GM19438 (cell line): ENCODE data around the gene GANC.

Experiments
- ATAC-seq: cut with Tn5 transposase; IDR thresholded peaks from one replicate; pipeline ENCODE4 v1.9.1; 2021; ENCODE audit warnings: low read depth; ENCODE audit not compliant: unreplicated experiment

The GANC gene

DNA sequence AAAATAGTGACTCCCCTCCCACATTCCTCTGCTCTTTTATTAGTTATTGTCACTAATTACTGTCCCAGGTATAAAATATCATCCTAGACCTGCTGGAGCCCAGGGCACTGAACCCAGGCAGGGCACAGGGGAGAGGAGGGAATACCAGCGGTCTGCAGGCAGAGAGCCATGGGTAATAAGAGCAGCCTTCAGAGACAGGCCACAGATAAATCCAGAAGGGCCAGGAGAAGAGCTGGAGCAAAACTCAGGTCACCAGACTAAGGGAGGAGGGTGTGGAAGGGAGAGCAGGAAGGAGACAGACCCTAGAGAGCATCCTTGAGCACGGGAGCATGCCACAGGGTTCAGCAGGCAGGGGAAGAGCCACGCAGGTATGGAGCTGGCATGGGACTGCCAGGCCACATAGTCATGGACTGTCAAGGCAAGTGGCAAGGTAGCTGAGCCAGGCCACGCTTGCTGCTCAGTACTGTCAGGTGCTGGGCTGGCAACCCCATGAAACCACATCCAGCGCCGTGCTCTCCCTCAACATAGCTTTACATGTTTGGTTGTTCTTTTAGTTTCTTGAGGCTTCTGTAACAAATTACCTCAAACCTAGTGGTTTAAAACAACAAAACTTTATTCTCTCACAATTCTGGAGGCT, 70.7 kb downstream of the GANC start:
- ATAC-seq: no peak

DNA sequence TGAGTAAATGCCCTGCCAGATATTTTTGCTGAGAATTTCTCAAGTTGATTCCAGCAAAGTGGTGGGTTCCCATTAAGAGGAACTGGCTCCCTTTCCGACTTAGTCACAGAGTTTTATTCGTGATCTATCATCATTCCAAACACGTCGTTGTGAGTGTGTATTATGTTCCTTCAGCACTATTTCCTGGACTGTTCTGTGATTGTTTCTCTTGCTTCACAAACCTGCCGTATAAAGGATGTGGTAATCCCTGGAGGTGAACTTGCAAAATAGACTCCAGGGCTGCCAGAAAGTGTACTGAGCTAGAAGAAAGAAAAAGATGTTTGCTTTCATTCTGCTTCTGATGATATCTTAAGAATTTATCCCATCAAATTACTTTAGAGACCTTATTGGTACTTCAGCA, 71.8 kb downstream of the GANC start:
- no peak for ATAC-seq

DNA sequence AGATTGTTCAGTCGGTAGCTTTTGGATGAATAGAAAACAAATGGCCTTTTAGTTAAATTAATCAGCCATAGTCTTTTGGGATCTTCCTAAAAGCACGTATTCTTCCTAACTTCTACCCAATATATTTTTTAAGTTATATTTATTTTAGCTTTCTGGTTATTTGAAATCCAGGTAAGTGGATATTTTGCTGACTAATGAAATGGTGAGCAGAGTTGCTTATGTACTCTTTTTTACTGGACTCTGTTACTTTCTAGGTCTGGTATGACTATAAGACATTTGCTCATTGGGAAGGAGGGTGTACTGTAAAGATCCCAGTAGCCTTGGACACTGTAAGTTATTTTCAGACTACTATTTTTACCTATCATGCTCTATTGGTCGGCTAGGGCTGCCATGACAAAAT, 72.5 kb downstream of the GANC start:
- ATAC-seq: no peak

DNA sequence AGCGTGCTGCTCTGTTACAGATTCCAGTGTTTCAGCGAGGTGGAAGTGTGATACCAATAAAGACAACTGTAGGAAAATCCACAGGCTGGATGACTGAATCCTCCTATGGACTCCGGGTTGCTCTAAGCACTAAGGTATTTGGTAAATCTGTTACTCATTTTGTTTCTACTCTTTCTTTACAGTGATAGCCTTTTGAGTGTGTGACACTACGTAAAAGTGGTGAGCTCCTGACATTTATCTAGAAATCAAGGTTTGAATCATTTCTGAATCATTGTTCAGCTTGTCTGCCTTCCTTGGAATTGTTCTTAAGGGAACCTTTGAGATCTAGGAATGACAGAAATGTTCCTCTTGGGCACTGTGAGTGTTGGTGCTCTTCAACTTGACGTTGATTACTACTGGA, 75.1 kb downstream of the GANC start:
- ATAC-seq: no peak

DNA sequence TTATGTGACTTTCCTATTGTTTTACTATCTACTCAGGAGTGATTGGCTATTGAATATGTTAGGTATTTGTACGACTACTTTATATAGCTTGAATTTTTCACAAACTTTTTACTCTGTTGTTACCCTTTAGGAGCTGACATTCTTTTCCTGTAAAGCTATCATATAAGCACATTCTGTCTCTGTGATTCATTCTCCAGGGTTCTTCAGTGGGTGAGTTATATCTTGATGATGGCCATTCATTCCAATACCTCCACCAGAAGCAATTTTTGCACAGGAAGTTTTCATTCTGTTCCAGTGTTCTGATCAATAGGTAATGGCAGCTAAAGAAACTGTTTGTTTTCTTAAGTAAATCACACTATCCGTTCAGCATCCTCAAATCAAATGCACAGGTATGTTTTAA, 76.2 kb downstream of the GANC start:
- no peak for ATAC-seq

DNA sequence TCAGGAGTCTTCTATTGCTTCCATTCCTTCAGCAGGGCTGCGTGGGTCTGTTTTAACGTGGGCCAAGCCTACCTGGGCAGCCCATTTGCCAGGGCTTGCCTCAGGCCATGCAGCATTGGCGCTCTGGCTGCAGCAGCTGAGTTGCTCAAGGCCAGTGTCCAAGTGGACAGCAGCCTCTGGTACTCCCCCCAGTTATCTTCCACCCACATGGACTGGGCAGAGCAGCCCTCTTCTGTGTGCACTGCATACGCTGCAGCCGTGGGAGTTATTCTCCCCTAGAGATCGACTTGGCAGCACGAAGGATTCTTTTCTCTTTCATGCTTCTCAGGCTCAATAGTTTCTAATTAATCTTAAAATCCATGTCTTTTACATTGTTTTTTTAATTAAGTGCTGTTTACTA, 79.4 kb downstream of the GANC start:
- ATAC-seq: no peak

DNA sequence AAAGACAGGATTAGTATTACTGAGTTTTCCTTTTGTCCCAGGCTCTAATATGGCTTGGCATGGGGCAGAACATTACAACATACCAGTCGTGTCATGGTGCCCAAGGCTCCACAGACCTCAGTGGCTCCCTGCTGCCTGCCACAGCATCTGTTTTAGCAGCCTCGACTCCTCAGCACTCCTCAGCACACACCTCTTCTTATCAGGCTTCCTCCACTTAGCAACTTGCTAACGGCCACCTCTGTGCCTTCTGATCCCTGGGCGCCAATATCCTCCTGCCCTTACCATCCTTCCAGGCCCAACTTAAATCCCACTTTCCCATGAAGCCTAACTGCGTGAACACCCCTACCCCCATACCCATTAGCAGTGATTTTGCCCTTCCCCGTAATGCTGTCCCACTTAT, 80.1 kb downstream of the GANC start:
- no peak for ATAC-seq

DNA sequence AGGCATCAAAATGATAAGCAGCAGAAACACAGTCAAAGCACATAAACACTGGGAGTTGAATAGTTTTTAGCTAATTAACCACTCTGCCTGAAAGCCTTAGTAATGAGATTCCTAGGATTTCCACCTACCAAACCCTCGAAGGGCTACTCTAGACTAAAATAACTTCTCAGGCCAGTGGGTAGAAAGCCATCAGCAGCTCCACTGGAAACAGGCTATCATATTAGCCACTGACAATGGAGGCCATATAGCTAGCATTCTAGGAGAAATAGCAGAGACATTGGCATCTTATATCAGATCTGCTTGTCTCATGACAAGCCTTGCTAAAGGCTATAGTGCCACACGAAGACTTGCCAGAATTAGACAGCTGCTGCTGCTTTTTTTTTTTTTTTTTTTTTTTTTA, 81.8 kb downstream of the GANC start:
- no peak for ATAC-seq

DNA sequence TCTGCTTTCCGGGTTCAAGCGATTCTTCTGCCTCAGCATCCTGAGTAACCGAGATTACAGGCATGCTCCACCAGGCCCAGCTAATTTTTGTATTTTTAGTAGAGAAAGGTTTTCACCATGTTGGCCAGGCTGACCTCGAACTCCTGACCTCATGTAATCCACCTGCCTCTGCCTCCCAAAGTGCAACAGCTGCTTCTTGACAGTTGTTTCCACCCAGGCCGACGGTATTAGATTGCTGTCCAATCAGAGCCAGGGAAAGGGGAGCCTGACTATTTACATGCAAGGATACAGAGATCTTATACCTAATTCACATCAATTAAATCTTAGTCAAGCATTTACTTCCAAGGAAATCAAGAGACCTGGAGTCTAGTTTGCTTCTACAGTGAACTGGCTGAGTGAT, 82.3 kb downstream of the GANC start:
- ATAC-seq: no peak

DNA sequence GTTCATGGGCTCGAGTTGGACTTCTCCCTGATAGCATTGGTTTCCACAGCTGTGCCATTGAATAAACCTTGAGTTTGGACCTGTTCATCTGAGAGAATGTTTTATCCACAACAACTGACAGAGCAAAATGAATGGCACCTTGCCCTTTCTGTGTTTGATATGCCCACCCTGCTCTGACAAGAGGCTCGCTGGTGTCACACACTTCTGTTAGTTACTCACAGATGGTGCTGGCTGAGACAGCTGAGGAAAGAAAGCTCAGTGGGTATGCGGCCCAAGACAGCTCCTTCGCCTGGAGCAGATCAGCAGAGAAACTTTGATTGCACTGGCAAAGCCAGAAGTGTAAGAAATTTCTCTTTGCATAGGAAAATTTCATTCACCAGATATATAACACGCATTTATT, 83.8 kb downstream of the GANC start:
- no peak for ATAC-seq

DNA sequence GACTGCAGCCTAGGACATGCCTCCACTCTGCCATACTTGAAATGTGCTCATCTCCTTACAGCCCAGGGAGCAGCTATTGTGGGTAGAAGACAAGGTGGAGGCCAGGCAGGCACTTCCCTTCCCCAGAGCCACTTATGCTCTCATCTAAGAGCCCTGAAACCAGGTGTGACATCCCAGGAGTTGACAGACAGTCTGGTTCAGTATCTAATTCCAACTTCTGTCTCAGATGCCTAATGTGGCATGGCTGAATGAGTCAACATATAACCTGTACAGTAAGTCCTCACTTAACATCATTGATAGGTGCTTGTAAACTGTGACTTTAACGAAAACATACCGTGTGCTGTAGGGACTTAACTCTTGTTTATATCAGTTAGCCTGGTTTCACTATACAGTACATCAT, 85.1 kb downstream of the GANC start:
- ATAC-seq: no peak

DNA sequence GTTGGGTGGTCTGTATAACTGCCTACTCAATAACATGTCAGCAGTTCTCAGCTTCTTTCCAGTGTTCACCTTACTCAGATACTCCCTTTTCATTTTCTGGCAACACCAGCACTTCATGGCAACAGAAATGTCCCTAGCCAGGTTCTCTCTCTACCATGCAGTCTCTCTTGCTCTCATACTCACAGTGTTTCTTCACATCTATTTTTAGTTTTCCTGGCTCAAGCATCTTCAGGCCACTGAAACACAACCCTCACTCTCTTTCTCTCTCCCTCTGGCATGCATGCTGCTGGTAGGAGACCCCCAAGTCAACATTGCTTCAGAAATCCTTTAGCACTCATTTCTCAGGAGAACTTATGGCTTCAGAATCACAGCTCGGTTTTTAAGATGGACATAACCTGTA, 86.2 kb downstream of the GANC start, which contains the start of gene CAPN3:
Gene CAPN3, plus strand, starts transcription at position 253 of the 400 bp plus-strand sequence. CDS start 305 bp downstream, outside the sequence.
- ATAC-seq: no peak

DNA sequence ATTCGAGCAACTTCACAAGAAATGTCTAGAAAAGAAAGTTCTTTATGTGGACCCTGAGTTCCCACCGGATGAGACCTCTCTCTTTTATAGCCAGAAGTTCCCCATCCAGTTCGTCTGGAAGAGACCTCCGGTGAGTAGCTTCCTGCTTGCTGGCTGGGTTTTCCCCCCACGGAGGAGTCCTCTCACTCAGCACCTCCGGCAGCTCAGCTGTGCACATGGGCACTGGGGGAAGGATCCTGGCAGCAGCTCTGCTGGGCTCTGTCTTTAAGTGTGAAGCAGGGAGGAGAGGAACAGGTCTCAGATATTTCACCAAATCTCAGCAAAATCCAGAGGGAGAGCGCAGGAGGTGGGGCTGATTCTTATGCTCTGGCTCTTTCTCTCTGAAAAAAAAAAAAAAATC, 87.0 kb downstream of the GANC start:
- ATAC-seq: no peak

DNA sequence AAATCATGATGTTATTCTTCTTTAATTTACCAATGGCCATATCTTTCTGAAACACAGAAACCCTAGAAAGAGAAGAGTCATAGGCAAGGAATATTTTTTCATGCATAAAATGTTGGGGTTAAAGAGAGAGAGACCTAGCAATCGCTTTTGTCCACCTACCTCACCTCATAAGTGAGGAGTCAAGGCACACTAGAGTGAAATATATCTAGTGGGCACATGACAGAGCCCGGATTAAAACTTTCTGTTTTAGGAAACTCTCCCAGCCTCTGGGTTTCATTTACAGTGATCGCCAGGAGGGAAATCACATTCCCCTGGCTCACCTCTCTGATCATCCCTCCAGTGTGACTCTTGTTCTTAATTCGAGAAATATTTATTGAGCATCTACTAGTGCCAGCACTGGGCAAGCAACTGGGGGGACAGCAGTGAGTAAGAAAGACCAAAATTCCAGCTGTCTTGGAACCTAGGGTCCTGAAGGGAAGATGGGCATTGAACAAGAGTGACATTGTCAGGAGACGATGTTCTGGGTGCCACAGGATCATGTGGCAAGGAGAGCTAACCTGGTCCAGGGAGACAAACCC, 87.6 kb downstream of the GANC start:
- no peak for ATAC-seq

DNA sequence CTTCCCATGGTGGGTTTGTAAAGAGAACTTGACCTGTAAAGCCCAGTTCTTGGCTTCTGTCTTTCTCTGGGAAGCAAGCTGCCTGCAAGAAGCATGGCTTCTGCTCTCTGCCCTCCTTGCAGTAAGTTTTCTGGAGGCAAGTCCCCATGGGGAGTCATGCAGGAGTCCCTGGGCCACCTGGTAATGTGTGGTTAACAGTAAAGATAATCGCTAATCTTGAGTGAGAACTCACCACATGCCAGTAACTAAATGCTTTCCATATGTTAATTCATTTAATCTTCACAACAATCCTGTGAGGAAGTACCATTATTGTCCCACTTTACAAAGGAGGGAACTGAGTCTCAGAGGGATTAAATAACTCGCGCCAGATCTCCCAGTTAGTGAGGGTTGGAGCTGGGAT, 90.5 kb downstream of the GANC start:
- no peak for ATAC-seq

DNA sequence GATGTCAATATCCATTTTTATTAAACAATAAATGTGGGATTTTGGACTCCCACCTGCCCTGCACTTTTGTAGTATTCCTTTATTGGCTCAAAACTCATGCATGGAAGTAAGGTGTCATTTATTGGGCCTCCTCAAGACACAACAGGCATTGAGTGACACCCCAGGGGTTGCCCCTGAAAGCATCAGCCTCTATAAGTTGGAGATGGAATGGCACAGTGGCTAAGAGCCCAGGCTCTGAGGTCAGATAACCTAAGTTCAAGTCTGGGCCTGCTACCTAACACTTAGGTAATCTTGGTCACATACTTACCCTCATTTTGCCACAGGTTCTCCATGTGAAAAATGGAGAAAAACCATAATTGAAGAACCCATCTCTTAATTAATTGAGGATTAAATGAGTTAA, 90.9 kb downstream of the GANC start:
- no peak for ATAC-seq

DNA sequence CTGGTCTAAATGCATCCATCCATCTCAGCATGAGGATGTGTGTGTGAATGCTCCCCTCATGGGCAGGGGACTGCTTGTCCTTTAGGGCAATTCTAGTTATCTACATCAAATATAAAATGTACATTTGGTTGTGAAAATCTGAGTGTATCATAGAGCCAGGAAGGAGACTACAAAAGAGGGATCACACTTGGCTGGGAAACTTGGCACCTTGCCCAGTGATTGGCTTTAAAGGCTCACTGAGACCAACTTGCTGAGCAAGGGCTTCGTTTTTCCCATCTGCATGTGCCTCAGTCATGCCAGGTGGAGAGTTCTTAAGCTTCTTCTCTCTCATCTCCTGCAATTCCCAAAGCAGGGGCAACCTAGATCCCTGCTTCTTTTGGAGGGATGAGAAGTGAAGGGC, 91.5 kb downstream of the GANC start:
- no peak for ATAC-seq

DNA sequence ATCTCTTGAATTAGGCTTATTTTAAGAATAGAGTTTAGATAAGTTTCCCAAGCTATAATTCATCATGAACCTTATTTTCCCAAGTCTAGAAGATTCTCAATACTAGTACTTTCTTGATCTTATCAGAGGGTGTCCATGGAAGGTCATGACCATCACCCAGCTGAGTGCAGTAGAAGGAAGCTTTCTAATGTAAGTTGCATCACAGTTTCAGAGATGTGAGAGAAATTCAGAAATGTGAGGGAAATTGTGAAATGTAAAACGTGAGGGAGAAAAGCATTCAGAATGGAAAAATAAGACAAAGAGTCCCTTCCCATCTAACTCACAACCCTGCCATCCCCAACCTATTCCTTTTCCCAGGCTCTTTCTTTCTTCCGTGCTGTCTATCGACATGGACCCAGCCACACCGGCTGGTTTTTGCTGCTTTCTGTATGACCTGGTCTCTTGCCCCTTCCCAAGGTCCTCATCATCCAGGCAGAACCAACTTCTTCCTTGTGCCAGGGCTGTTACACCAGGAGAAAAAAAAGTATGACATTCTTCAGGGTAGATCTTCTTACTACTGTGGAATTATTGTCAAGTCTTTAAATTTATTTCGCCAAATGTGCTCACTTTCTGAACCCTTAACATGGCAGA, 93.0 kb downstream of the GANC start:
- no peak for ATAC-seq

DNA sequence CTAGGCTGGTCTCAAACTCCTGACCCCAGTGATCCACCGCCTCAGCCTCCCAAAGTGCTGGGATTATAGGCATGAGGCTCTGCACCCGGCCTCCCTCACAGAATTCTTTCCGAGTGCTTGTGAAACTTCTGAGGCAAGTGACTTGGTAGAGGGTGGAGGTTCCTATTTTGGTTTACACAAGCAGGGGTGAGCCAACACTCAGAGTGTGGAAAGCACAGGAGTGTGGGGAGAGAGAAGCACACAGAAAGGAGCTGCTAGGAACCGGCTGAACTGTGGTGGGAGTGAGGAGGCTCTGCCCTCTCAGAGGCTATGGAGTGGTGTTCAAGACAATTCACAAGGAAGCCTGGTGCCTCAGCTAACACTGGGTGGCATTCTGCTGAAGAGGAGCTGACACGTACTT, 94.0 kb downstream of the GANC start:
- no peak for ATAC-seq

DNA sequence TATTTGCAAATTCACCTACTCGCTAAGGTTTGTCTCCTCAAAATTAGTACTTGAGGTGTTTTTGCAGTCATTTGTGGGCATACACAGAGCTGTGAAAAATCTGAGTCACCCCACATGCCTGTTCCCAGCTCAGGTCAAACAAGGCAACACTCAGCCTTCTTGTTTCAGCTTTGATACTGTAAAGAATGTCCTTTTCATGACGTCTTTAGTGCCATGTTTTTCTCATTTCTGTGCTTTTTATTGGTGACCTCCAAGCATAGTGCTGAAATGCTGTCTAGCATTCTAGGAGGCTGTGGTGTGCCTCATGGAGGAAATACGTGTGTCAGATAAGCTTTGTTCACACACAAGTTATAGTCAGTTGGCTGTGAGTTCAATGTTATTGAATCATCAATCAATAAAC, 95.1 kb downstream of the GANC start:
- no peak for ATAC-seq

DNA sequence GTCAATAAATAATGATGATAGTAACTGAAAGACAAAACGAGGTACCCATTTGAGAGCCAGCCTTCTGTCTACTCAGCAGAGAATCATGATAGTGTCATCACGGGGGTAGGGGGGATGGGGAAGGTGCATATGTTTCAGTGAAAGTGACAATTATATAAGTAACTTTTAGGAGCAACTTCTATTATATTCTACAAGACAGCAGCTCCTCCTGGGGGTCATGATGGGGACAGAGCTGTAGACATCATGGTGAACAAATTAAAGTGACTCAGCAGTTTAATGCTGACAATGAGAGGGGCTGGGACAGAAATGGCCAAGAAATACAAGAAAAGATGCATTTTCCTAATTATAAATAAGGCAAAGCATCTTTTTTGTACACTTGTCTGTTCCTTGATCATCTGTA, 98.1 kb downstream of the GANC start:
- ATAC-seq: no peak

DNA sequence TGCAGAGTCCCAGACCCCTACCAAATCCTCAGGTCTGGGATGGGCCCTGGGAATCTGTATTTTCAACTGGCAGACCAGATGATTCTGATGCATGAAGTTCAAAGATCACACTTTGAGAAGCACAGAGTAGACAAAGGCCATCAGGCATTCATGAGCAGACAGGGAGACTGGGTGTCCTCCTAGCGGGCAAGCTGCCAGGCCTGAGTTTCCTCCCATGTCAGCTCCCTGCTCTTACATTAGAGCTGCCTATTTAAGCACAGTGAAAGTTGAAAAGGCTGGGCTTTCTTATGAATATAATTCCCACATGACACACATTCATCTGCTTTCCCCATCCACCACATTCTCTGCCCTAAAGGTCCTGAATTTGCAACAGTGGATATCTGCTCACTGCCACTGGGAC, 100.3 kb downstream of the GANC start:
- no peak for ATAC-seq
